Upper lobe of left lung (tissue), 6 donors: ENCODE results near the gene KLF9. TPM values are rescaled to one million over a fixed set of nuclear protein-coding genes. Genes with fewer than 3 reads are reported as not detected.
A peak's percentile ranks its signal among the peaks of the same experiment; 100 is the strongest.

Experiments used
- ATAC-seq, 2 donors: fragments of 200-7000 bp; cut with Tn5 transposase; one replicate each; pipeline ENCODE4 v1.9.1; 2022; ENCODE audit warnings: mild to moderate bottlenecking in 2 of 2, moderate library complexity in 2 of 2; ENCODE audit not compliant: low FRiP score in 2 of 2
- DNase-seq, 2 donors: peaks; one replicate each; pipeline ENCODE4 v3.0.0-alpha.2; 2019 to 2020
- H3K27ac ChIP-seq, 4 donors: fragments of 200-600 bp; sonication (generic); one replicate each; pipeline ENCODE4 v1.5.1; 2016 to 2019
- H3K27me3 ChIP-seq, 4 donors: fragments of 200-600 bp; sonication (generic); one replicate each; pipeline ENCODE4 v1.5.1; 2017 to 2019
- H3K36me3 ChIP-seq, 4 donors: fragments of 200-600 bp; sonication (generic); one replicate each; pipeline ENCODE4 v1.5.1; 2016 to 2019
- H3K4me1 ChIP-seq, 4 donors: fragments of 200-600 bp; sonication (generic); one replicate each; pipeline ENCODE4 v1.5.1; 2018 to 2019
- H3K4me3 ChIP-seq, 4 donors: fragments of 200-600 bp; sonication (generic); one replicate each; pipeline ENCODE4 v1.5.1; 2017 to 2019; ENCODE audit warnings: mild to moderate bottlenecking in 2 of 4, moderate library complexity in 1 of 4
- H3K9me3 ChIP-seq, 4 donors: fragments of 200-600 bp; sonication (generic); one replicate each; pipeline ENCODE4 v1.5.1; 2018 to 2019
- EP300 ChIP-seq, 4 donors: sonication (generic); formaldehyde crosslinking; IDR thresholded peaks; one replicate each; pipeline ENCODE4 v1.5.1; 2017; ENCODE audit warnings: antibody characterized with exemption in 4 of 4, control low read depth in 2 of 4
- POLR2A ChIP-seq, 4 donors: fragments of 450-650 bp; IDR thresholded peaks; one replicate each; pipeline ENCODE4 v1.5.1; 2016 to 2017; ENCODE audit warnings: antibody characterized with exemption in 4 of 4, mild to moderate bottlenecking in 2 of 4
- POLR2AphosphoS5 ChIP-seq, 2 donors: sonication (generic); formaldehyde crosslinking; IDR thresholded peaks; one replicate each; pipeline ENCODE4 v1.5.1; 2017; ENCODE audit warnings: antibody characterized with exemption in 2 of 2
- WGBS, 2 donors: methylation state at CpG; one replicate each; pipeline ENCODE4 v1.1.5; 2017 to 2018; 5-methylcytosine and 5-hydroxymethylcytosine counted together
- total RNA-seq, 6 donors: library from RNA; depleted of rRNA in 4 of 6; stranded (reverse); fragments of >200 nt in 4 of 6; gene quantifications; one replicate each; pipeline versions ENCODE4 v1.1.0 to v1.2.1, GENCODE V29; 2016 to 2021
- TF ChIP-seq, protein P1 (sequence below), 6 experiments: fragments of 450-650 bp in 4 of 6; fragments of 200-600 bp in 2 of 6; sonication (generic) in 2 of 6; IDR thresholded peaks; one replicate each; pipeline ENCODE4 v1.5.1; 2016 to 2019; ENCODE audit warnings: antibody characterized with exemption in 6 of 6
- donor health status: DM: no; HTN: no; CAD: no; lungs with moderate emphysema.
- donor health status: DM: no; HTN: yes; CAD: no; lungs with severe emphysema.

Gene KLF9
- total RNA-seq, 6 donors from 2014 or later = 51.8 to 135 (median 83.5) TPM

DNA sequence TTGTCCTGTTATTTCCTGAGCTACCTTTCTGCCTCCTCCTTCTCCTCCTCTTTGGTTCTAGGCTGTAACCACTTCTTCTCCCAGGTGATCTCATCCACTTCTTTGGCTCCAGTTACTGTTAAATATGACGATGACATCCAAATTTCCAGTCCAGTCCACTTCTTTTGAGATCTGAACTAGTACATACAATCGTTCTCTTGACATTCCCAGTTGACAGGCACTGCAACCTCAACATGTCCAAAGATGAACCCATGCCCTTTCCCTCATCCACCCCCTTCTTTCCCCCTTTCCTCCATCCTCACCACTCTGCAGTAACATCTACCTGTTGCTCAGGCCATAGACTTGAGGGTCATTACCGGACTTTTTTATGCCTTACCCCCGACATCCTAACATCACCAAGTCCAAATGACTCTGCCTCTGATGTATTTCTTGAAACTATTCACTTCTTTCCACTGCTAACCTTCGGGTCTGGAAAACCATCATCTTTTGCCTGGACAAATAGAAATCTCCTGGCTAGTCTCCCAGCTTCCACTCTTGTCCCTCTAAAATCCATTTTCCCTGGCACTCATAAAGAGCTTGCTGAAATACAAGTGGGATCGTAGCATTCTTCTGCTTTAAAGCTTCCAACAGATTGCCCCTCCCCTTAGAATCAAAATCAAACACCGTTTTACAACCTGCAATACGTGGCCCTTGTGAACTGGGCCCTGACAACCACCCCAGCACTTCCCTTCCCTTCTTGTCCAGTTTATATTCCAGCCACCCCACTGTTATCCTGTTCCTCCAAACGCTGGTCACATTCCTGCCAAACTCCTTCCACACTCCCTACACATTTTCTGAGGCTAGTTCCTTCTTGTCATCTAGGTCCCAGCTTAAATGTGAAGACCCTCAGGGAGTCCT, 31.5 kb downstream of the KLF9 start:
- 58 to 65% methylated on average over 9 of the region's 9 CpGs for WGBS, 2 donors
- TF ChIP-seq EP300 (IDR thresholded peaks at IDR 0.05) (no peak), POLR2AphosphoS5 (IDR thresholded peaks at IDR 0.05) (peak in 1 of 2 donors; percentile 21)
- Histone ChIP-seq H3K4me3 (no peak overlapping the region), H3K36me3 (peaks cover 7 to 52% (median 20%) of the 10 kb centered on the region in 4 donors), H3K27ac (peak overlapping the region in 1 of 4 donors; percentile 0), H3K4me1 (peaks cover 6 to 36% (median 26%) of the 10 kb centered on the region in 4 donors), H3K9me3 (no peaks in the 10 kb centered on the region), H3K27me3 (no peaks in the 10 kb centered on the region)
- DNase-seq (no peak), ATAC-seq (no peak)

DNA sequence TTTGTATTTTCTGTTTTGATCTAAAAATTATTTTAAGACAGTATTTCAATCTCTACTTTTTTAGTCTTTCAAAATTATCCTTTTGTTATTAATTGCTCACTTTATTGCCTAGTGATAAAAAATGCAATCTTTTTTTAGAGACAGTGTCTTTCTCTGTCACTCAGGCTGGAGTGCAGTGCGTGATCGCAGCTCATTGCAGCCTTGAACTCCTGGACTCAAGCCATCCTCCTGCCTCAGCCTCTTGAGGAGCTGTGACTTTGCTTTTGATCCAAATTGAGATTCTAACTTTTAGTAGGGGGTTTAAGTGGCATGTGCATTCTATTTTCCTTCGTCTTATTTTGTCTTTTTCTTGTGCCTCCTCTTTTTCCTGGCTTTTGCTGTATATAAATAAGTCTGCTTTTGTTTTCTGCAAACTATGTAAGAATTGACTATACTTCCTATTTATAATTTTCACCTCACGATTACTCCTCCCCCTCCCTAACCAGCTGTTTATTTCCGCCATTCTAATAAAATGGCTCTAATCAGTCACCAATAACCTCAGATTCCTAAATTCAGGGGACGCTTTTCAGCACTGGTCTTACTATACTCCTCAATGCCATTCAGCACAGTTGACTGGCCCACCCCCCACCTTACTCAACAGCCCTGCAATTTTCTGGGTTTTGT, 32.3 kb downstream of the KLF9 start:
- no peak for ATAC-seq

DNA sequence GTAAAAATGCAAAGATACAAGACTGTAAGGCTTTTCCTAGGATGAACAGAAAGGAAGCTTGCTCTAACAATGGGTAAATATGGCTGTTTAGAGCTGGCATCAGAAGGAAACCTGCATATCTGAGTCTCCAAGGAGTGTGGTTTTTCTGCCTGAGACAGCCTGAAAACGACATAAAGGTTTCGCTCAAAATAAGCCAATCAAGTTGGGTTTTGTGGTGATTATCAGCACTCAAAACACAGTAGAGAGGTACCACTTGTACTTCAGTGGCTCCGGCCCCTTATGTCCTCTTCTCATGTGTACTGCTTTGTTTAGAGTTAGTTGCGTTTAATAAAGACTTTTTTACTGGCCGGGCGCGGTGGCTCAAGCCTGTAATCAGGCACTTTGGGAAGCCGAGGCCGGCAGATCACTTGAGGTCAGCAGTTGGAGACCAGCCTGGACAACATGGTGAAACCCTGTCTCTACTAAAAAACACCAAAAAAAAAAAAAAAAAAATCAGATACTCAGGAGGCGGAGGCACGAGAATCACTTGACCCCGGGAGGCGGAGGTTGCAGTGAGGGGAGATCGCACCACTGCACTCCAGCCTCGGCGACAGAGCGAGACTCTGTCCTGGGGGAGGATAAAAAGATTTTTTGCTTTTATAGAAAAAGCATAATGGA, 39.4 kb downstream of the KLF9 start:
- H3K36me3 ChIP-seq = no peaks in the 10 kb centered on the region
- peaks cover 3 to 7% (median 4%) of the 10 kb centered on the region in 4 donors for H3K4me1 ChIP-seq
- ATAC-seq = peak in 1 of 2 donors; percentile 63
- 70 to 78% methylated on average over 17 of the region's 17 CpGs for WGBS, 2 donors
- TF ChIP-seq, protein P1, sequence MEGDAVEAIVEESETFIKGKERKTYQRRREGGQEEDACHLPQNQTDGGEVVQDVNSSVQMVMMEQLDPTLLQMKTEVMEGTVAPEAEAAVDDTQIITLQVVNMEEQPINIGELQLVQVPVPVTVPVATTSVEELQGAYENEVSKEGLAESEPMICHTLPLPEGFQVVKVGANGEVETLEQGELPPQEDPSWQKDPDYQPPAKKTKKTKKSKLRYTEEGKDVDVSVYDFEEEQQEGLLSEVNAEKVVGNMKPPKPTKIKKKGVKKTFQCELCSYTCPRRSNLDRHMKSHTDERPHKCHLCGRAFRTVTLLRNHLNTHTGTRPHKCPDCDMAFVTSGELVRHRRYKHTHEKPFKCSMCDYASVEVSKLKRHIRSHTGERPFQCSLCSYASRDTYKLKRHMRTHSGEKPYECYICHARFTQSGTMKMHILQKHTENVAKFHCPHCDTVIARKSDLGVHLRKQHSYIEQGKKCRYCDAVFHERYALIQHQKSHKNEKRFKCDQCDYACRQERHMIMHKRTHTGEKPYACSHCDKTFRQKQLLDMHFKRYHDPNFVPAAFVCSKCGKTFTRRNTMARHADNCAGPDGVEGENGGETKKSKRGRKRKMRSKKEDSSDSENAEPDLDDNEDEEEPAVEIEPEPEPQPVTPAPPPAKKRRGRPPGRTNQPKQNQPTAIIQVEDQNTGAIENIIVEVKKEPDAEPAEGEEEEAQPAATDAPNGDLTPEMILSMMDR (IDR thresholded peaks at IDR 0.05) = no peak
- TF ChIP-seq POLR2A (IDR thresholded peaks at IDR 0.05) = peak in 1 of 4 donors; percentile 39
- peak overlapping the region in 3 of 4 donors; percentile 10 to 25 (median 25) for H3K4me3 ChIP-seq
- no peaks in the 10 kb centered on the region for H3K27me3 ChIP-seq
- H3K9me3 ChIP-seq = no peaks in the 10 kb centered on the region
- peak overlapping the region; percentile 37 to 64 (median 50) for H3K27ac ChIP-seq
- DNase-seq = peak in 1 of 2 donors; percentile 34

More for the DNA sequence above, 32.3 kb downstream of the KLF9 start:
- Histone ChIP-seq H3K27ac (peak overlapping the region in 1 of 4 donors; percentile 0), H3K27me3 (no peaks in the 10 kb centered on the region), H3K4me3 (no peak overlapping the region), H3K36me3 (peaks cover 6 to 45% (median 14%) of the 10 kb centered on the region in 4 donors), H3K4me1 (peaks cover 6 to 28% (median 23%) of the 10 kb centered on the region in 4 donors), H3K9me3 (no peaks in the 10 kb centered on the region)
- TF ChIP-seq EP300 (IDR thresholded peaks at IDR 0.05) (no peak), POLR2AphosphoS5 (IDR thresholded peaks at IDR 0.05) (no peak), POLR2A (IDR thresholded peaks at IDR 0.05) (no peak)
- TF ChIP-seq, protein P1 (IDR thresholded peaks at IDR 0.05) = no peak
- DNase-seq = no peak
- WGBS, 2 donors = 72 to 77% methylated on average over 6 of the region's 6 CpGs

DNA sequence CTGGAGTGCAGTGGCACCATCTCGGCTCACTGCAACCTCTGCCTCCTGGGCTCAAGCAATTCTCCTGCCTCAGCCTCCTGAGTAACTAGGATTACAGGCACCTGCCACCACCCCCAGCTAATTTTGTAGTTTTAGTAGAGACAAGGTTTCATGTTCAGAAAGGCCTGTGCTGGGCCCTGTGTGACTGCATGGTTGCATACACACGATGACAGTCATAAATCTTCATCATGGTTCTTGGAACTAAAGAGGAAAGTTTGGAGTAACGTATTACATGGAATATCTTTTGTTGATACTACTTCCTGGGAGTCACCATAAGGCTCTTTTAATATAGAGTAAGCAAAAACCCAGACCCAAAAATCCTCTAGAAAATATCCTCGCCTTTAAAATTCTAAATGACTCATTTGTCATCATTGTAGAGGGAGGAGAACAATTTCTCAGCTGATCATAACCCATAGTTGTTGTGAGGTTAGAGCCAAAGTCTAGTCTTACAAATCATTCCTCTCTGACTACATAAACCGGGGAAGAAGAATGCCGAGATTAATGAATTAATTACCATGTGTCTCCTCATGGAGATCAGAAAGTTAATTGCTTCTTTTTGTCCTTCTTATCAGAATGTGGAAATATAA, 47.0 kb downstream of the KLF9 start:
- TF ChIP-seq POLR2AphosphoS5 (IDR thresholded peaks at IDR 0.05) (no peak), POLR2A (IDR thresholded peaks at IDR 0.05) (no peak), EP300 (IDR thresholded peaks at IDR 0.05) (no peak)
- TF ChIP-seq, protein P1 (IDR thresholded peaks at IDR 0.05) = no peak
- H3K4me3 ChIP-seq = no peak overlapping the region
- DNase-seq (no peak), ATAC-seq (no peak)
- no peaks in the 10 kb centered on the region for H3K9me3 ChIP-seq
- WGBS, 2 donors = 89 to 92% methylated on average over 6 of the region's 6 CpGs
- H3K36me3 ChIP-seq = no peaks in the 10 kb centered on the region
- no peaks in the 10 kb centered on the region for H3K27me3 ChIP-seq
- H3K27ac ChIP-seq = no peak overlapping the region
- H3K4me1 ChIP-seq = no peaks in the 10 kb centered on the region
